ENCODE data around the gene RIPK1.
"Not testable (repeated sequence)": the region's sequence is repeated elsewhere in the genome, so short reads cannot be mapped to it uniquely, and the experiment has no call there.

The RIPK1 gene

DNA sequence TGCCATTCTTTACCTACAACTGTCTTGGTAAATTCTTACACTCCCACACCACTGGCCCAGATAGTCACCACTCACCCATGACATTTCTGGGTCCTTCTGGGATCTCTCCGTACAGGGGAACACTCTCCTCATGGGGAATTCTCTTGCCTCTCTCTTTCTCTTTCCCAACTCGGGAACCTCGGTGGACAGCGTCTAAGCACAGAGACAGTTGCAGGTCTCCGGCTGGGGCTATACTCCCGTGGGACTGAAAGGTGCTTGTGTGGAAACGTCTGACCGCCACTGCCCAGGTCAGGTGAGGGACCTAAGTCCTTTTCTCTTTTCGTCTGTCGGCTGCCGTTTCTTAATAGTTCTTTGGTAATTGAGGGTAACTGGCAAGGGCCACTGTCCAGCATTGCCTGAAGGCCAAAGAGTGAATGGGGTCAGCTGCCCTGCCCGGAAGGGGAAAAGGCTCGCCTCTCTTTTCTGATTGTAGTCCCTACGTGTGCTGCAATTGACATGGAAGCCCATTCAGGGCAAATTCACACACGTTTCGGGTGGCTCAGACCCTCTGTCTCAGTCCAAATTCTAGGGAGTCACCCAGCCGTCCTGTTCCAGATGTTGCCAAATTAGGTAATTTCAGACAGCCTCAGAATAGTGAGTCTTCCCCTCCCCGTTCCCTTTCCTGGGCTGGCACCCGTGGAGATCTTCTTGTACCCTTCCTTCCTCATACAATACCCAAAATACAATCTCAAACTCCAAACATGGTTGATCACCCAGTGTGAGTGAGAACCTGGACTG, 31.2 kb upstream of the RIPK1 start:
- DNase-seq = no peak
- H3K27me3 Mint-ChIP-seq = no peaks in the 10 kb centered on the region
- H3K9me3 Mint-ChIP-seq = no peaks in the 10 kb centered on the region
- no peaks in the 10 kb centered on the region for H3K4me1 Mint-ChIP-seq
- H3K4me3 Mint-ChIP-seq = no peak overlapping the region
- no peak overlapping the region for H3K27ac Mint-ChIP-seq
- ATAC-seq = no peak
- no peaks in the 10 kb centered on the region for H3K36me3 Mint-ChIP-seq (ENCODE audit: low read depth)

DNA sequence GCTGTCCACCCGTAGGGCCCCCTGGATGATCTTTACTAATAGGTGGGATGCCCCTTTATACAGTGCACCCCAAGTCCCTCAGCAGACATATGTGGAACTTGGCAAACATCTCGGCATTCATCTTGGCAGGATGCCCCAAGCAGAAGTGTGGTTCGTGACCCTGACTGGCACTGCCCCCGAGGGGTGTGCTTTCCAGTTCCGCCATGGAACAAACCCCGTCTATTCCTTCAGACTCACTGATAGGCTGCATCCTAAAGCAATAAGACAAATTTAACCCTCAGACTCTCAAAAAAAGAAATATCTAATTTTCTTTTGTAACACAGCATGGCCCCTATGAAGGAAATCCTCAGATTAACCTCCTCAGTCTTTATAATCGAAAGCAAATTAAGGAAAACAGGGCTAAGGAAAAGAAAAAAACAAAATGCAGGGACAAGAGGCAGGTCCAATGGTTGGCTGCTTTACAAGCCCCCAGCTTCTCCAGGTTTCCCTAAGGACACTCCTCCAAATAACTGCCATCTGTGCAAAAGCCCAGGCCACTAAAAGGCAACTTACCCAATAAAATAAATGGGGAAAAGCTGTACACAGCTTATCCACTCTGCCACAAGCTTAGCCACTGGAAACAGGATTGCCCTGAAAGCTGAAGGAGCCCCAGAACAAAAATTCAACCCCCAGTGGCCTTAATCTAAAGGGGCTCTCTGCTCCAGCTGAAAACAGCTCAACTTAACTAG, 30.5 kb upstream of the RIPK1 start:
- no peak for ATAC-seq
- no peaks in the 10 kb centered on the region for H3K36me3 Mint-ChIP-seq (ENCODE audit: low read depth)
- no peak overlapping the region for H3K27ac Mint-ChIP-seq

DNA sequence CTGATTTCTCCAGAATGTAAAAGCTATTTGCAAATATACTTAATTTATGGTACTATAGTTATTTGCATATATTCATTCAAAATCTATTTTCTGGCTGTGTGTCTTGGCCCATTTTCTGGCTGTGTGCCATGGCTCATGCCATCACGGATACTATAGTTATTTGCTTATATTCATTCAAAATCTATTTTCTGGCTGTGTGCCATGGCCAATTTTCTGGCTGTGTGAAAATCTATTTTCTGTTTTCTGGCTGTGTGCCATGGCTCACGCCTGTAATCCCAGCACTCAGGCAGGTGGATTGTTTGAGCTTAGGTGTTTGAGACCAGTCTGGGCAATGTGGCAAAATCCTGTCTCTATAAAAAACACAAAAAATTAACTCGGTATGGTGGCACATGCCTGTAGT, 28.9 kb upstream of the RIPK1 start:
- Mint-ChIP-seq H3K4me3 (no peak overlapping the region), H3K4me1 (no peaks in the 10 kb centered on the region), H3K36me3 (ENCODE audit: low read depth) (no peaks in the 10 kb centered on the region), H3K27me3 (no peaks in the 10 kb centered on the region), H3K9me3 (no peaks in the 10 kb centered on the region), H3K27ac (no peak overlapping the region)
- DNase-seq = no peak
- no peak for ATAC-seq

More for the DNA sequence above, 30.5 kb upstream of the RIPK1 start:
- H3K4me1 Mint-ChIP-seq = no peaks in the 10 kb centered on the region
- H3K9me3 Mint-ChIP-seq = no peaks in the 10 kb centered on the region
- H3K27me3 Mint-ChIP-seq = no peaks in the 10 kb centered on the region
- DNase-seq = no peak
- H3K4me3 Mint-ChIP-seq = no peak overlapping the region

DNA sequence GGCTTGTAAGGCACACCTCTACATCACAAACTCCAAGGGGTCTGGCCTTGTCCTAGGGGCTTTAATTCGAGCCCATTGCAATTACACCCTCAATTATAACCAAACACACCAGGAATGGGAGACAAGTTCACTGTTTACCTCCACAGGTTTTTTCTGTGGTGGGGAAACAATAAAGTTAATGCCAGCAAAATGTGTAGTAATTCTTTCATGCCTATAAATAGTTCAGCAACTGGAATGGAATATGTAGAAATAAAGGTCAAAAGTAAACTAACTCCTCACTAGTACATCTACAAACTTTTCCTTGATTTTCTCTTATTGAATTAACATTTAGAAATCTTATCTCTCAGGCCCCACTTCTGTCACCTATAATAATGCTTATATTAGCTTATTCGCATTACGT, 27.1 kb upstream of the RIPK1 start:
- DNase-seq = no peak
- H3K4me1 Mint-ChIP-seq = peaks cover 1% of the 10 kb centered on the region
- H3K27me3 Mint-ChIP-seq = no peaks in the 10 kb centered on the region
- H3K27ac Mint-ChIP-seq = no peak overlapping the region
- no peak for ATAC-seq
- no peak overlapping the region for H3K4me3 Mint-ChIP-seq
- no peaks in the 10 kb centered on the region for H3K36me3 Mint-ChIP-seq (ENCODE audit: low read depth)
- H3K9me3 Mint-ChIP-seq = no peaks in the 10 kb centered on the region

DNA sequence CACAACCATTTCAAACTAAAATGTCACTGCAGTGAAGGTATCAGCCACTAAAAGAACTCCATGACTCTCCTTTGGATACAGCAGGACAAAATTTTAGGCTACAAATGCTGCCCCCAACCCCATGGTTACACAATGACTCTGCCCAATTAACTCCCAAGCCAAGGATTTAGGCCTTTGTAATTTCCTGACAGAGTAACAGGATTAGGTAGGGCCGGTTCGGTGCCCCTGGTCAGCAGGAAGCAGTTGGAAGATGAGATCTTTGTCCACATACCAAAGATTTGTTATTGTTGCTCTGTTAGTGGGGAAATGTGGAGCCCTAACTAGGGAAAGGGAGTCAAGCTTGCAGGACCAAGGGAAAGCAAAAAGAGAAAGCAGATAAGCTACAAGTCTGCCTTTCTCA, 26.7 kb upstream of the RIPK1 start:
- no peak for DNase-seq
- H3K9me3 Mint-ChIP-seq = no peaks in the 10 kb centered on the region

DNA sequence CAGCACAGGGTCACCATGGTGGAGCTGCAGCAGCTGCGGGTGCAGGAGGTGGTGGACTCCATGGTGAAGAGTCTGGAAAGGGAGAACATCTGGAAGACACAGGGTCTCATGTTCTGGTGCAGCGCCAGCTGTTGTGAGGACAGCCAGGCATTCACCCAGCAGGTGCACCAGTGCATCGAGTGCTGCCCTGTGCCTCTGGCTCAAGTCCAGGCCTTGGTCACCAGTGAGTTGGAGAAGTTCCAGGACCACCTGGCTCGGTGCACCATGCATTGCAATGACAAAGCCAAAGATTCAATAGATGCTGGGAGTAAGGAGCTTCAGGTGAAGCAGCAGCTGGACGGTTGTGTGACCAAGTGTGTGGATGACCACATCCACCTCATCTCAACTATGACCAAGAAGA, 22.9 kb upstream of the RIPK1 start:
- Mint-ChIP-seq H3K4me1 (peaks cover 3% of the 10 kb centered on the region), H3K36me3 (ENCODE audit: low read depth) (no peaks in the 10 kb centered on the region), H3K27me3 (no peaks in the 10 kb centered on the region), H3K4me3 (no peak overlapping the region), H3K27ac (no peak overlapping the region), H3K9me3 (no peaks in the 10 kb centered on the region)
- DNase-seq (no peak), ATAC-seq (no peak)

More for the DNA sequence above, 26.7 kb upstream of the RIPK1 start:
- no peaks in the 10 kb centered on the region for H3K36me3 Mint-ChIP-seq (ENCODE audit: low read depth)
- no peaks in the 10 kb centered on the region for H3K27me3 Mint-ChIP-seq
- no peak overlapping the region for H3K27ac Mint-ChIP-seq
- peaks cover 3% of the 10 kb centered on the region for H3K4me1 Mint-ChIP-seq
- H3K4me3 Mint-ChIP-seq = no peak overlapping the region
- no peak for ATAC-seq

DNA sequence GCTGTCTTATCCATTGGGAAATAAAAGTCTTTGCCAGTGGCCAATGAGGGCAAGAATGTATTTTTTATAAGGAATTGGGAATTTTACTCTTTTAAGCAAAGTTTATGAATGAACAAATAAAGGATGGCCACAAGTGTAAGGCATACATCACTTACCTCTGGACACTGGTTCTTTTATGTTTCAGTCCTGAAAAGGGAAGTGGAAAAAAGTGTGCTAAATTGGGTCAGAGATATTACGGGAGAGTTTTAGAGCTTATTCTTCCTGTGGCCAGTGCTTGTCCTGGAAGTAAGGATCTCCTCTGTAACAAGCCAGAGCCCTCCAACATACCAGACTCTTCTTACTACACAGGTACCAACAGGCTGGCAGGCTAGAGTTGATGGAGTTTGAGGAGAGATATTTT, 22.5 kb upstream of the RIPK1 start:
- H3K9me3 Mint-ChIP-seq = no peaks in the 10 kb centered on the region
- DNase-seq (no peak), ATAC-seq (no peak)
- no peaks in the 10 kb centered on the region for H3K36me3 Mint-ChIP-seq (ENCODE audit: low read depth)
- H3K27me3 Mint-ChIP-seq = no peaks in the 10 kb centered on the region
- H3K4me1 Mint-ChIP-seq = peaks cover 3% of the 10 kb centered on the region
- no peak overlapping the region for H3K4me3 Mint-ChIP-seq
- H3K27ac Mint-ChIP-seq = no peak overlapping the region

DNA sequence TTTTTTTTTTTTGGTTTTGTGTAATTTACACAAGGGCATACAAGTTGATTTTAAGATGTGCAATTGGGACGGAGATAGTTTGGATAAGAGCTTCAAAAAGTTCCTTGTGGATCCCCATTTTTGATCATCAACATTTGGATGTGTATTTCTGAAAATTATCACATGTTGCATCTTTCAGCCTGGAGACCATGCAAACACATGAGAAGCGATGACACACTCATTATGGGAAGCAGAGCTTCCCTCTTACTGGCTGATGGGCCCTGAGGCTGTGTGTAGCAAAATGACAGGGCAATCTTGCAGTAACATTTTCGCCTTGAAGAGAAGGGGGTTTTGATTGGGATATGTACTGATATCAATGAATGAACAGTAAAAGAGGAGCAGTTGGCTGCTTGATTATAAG, 22.0 kb upstream of the RIPK1 start:
- peaks cover 3% of the 10 kb centered on the region for H3K4me1 Mint-ChIP-seq
- no peaks in the 10 kb centered on the region for H3K27me3 Mint-ChIP-seq
- no peak overlapping the region for H3K27ac Mint-ChIP-seq
- no peak for ATAC-seq
- H3K9me3 Mint-ChIP-seq = no peaks in the 10 kb centered on the region
- DNase-seq = no peak
- no peaks in the 10 kb centered on the region for H3K36me3 Mint-ChIP-seq (ENCODE audit: low read depth)
- H3K4me3 Mint-ChIP-seq = no peak overlapping the region

DNA sequence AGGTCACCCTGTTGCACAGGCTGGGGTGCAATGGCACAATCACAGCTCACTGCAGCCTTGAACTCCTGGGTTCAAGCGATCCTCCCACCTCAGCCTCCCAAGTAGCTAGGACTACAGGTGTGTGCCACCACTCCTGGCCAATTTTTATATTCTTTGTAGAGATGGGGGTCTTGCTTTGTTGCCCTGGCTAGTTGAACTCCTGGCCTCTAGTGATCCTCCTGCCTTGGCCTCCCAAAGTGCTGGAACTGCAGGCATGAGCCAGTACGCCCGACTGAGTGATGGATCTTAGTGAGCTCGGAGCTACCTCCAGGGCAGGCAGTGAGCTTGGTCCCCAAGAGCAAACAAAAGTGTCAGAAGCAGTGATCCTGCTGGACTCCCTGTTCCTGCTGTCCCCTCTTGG, 20.3 kb upstream of the RIPK1 start:
- not testable (repeated sequence) for DNase-seq; ATAC-seq; H3K27me3 Mint-ChIP-seq; H3K27ac Mint-ChIP-seq; H3K4me3 Mint-ChIP-seq; H3K4me1 Mint-ChIP-seq; H3K36me3 Mint-ChIP-seq (ENCODE audit: low read depth); H3K9me3 Mint-ChIP-seq

DNA sequence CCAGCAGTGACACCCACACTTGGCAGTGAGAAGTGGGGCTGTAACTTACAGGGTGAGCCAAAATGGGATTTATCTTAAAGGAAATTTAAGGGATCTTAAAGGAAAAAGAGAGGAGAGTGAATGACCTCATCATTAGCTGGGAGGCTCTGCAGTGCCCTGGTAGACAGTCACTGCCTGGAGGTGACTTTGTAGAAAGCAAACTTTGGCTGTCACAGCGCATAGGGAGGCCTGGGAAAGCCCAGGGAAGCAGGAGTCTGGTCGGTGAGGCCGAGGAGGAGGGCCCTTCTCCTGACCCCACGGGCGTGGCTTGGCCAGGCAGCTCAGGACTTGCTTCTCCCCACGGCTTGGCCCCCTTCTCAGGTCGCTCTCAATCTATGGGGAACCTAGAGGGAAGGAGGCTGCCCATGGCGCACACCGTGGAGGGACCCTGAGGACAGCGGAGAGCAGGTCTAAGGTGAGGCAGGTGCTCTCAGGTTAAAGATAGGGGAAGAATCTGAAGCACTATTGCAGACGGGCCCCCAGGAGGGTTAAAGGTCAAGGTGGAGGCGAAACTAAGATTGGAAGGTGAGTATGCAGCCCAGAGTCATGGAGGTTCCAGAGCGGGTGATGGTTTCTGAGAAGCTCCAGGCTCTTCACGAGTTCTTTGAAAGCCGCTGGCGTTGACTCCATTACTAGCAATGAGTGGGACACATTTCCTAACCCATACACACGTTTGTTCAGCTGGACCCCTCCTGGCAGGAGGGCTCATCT, 15.6 kb upstream of the RIPK1 start:
- no peak for ATAC-seq
- no peaks in the 10 kb centered on the region for H3K9me3 Mint-ChIP-seq
- peaks cover 29% of the 10 kb centered on the region for H3K4me1 Mint-ChIP-seq
- peaks cover 6% of the 10 kb centered on the region for H3K27me3 Mint-ChIP-seq
- H3K4me3 Mint-ChIP-seq = peak overlapping the region; percentile 49
- no peaks in the 10 kb centered on the region for H3K36me3 Mint-ChIP-seq (ENCODE audit: low read depth)
- DNase-seq = no peak
- H3K27ac Mint-ChIP-seq = no peak overlapping the region

DNA sequence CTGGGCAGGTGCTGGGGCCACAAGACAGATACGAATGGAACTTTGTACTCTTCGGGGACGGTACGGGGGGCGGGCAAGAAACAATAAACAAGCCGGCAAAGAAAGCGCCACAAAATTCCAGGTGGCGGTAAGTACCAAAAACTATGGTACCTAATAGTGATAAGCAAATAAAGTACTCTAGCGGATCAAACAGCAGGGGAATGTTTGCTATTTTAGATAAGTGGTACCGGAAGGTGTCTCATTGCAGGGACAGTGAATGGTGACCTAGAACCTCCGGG, 15.1 kb upstream of the RIPK1 start:
- ATAC-seq = no peak
- H3K27ac Mint-ChIP-seq = no peak overlapping the region

DNA sequence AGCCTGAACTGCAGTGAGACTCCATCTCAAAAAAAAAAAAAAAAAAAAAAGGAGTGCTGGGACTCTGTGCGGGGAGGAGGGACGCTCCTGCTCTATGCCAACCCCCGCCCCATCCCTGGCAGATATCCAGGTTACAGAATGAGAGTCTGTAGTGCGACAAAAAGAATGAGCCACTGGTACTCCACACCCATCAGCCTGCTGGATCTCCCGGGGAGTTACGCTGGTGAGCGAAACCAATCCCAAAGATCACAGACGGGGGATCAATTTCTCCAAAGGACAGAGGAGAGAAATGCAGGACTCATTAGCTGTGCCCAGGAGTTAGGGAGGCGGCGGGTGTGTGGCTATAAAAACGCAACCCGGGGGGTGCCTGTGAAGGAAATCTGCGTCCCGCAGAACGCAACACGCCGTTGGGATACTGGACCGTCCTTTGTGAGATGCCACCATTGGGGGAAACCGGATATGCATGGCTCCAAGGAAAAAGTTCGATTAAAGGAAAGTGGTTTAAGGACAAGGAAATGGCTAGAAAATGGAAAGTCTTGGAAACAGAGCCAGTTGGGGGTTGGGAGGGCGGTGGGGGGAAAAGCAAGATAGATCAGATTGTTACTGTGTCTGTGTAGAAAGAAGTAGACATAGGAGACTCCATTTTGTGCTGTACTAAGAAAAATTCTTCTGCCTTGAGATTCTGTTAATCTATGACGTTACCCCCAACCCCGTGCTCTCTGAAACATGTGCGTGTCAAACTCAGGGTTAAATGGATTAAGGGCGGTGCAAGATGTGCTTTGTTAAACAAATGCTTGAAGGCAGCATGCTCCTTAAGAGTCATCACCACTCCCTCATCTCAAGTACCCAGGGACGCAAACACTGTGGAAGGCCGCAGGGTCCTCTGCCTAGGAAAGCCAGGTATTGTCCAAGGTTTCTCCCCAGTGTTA, 13.8 kb upstream of the RIPK1 start:
- not testable (repeated sequence) for DNase-seq; H3K27me3 Mint-ChIP-seq; H3K9me3 Mint-ChIP-seq; H3K27ac Mint-ChIP-seq; H3K36me3 Mint-ChIP-seq (ENCODE audit: low read depth); ATAC-seq
- Mint-ChIP-seq H3K4me3 (peak overlapping the region; percentile 54), H3K4me1 (peaks cover 34% of the 10 kb centered on the region)

More for the DNA sequence above, 15.1 kb upstream of the RIPK1 start:
- peaks cover 29% of the 10 kb centered on the region for H3K4me1 Mint-ChIP-seq
- H3K4me3 Mint-ChIP-seq = peak overlapping the region; percentile 49
- H3K9me3 Mint-ChIP-seq = no peaks in the 10 kb centered on the region
- H3K36me3 Mint-ChIP-seq (ENCODE audit: low read depth) = no peaks in the 10 kb centered on the region
- no peak for DNase-seq
- H3K27me3 Mint-ChIP-seq = peaks cover 6% of the 10 kb centered on the region

DNA sequence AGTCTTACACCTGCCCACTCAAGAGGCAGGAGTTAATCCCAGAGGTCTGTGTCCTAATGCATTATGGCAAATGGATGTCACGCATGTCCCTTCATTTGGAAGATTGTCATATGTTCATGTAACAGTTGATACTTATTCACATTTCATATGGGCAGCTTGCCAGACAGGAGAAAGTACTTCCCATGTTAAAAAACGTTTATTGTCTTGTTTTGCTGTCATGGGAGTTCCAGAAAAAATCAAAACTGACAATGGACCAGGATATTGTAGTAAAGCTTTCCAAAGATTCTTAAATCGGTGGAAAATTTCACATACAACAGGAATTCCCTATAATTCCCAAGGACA, 13.2 kb upstream of the RIPK1 start:
- DNase-seq; H3K27me3 Mint-ChIP-seq; H3K9me3 Mint-ChIP-seq; H3K36me3 Mint-ChIP-seq (ENCODE audit: low read depth); H3K4me3 Mint-ChIP-seq; H3K27ac Mint-ChIP-seq; ATAC-seq: not testable (repeated sequence)
- H3K4me1 Mint-ChIP-seq = peaks cover 34% of the 10 kb centered on the region

DNA sequence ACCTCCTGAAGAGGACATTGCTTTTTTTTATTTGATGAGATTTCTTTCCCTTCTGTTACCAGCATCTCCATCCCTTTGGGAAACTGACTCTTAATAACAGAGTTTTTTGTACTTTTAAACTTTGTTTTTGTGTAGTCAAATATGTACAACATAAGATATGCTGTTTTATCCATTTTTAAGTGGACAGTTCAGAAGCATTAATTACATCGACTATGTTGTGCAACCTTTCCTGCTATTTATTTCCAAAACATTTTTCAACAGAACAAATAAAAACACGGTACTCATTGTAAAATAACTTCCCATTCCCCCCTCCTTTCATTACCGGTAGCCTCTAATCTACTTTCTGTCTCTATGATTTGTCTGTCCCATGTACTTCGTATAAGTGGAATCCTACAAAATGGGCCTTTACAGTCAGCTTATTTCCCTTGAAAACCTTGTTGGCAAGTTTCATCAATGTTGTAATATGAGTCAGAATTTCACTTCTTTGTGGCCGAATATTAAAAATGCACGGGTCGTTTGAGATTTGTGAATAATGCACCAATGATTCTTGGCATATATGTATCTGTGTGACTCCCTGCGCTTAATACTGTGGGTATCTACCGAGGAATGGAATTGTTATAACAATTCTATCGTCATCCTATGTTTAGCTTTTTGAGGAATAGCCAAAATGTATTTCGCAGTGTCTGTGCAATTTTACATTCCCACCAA, 11.1 kb upstream of the RIPK1 start:
- no peak for DNase-seq
- Mint-ChIP-seq H3K27ac (no peak overlapping the region), H3K4me3 (no peak overlapping the region), H3K36me3 (ENCODE audit: low read depth) (no peaks in the 10 kb centered on the region), H3K27me3 (peaks cover 8% of the 10 kb centered on the region), H3K9me3 (no peaks in the 10 kb centered on the region), H3K4me1 (peaks cover 36% of the 10 kb centered on the region)
- ATAC-seq = no peak
